Renal pelvis (tissue), 4 donors: ENCODE data around the gene IL12RB1. TPM values are rescaled to one million over a fixed set of nuclear protein-coding genes. Genes with fewer than 3 reads are reported as not detected.

Experiments
- DNase-seq: peaks from one replicate; pipeline ENCODE4 v3.0.0-alpha.2; 2013
- polyA plus RNA-seq, 3 donors: library from polyadenylated mRNA; unstranded; fragments of 120-200 nt; gene quantifications; one replicate each; pipeline ENCODE4 v1.2.1, GENCODE V29; 2013; ENCODE audit not compliant: insufficient read length in 3 of 3

IL12RB1 gene
- polyA plus RNA-seq, 3 donors = 0.18 to 0.27 (median 0.24) TPM

- DNase-seq = no peak
Measured at GRCh38 chr19:18009412-18010066, 77.2 kb downstream of the IL12RB1 start.

Other genes with a start within 250 kb of the IL12RB1 start
- 1 to 10 TPM; 3.2 to 5.0 (median 3.8) TPM for gene JAK3, start 239.0 kb downstream of the IL12RB1 start, polyA plus RNA-seq
- gene RPL18A, start 227.0 kb downstream of the IL12RB1 start, polyA plus RNA-seq = 1,000 to 10,000 TPM; 1,096 to 1,423 (median 1,285) TPM
- under 1 TPM in 2 of 3 donors, not detected in 1; 0.06 to 0.09 TPM for gene SLC5A5, start 215.0 kb downstream of the IL12RB1 start, polyA plus RNA-seq
- 10 to 100 TPM; 69.1 to 95.5 (median 76.6) TPM for gene CCDC124, start 153.9 kb downstream of the IL12RB1 start, polyA plus RNA-seq
- gene KCNN1, start 119.8 kb downstream of the IL12RB1 start, polyA plus RNA-seq = 1 to 10 TPM; 5.1 to 8.6 (median 7.4) TPM
- 1 to 10 TPM; 3.9 to 4.7 (median 4.0) TPM for gene ARRDC2, start 78.8 kb downstream of the IL12RB1 start, polyA plus RNA-seq
- 1 to 10 TPM; 5.7 to 8.3 (median 7.5) TPM for gene MAST3, start 10.8 kb upstream of the IL12RB1 start, polyA plus RNA-seq
- 10 to 100 TPM; 27.2 to 39.0 (median 28.4) TPM for gene PIK3R2, start 66.2 kb upstream of the IL12RB1 start, polyA plus RNA-seq
- gene IFI30, start 86.9 kb upstream of the IL12RB1 start, polyA plus RNA-seq = 10 to 100 TPM; 11.5 to 16.9 (median 12.6) TPM
- gene MPV17L2, start 106.3 kb upstream of the IL12RB1 start, polyA plus RNA-seq = 10 to 100 TPM; 11.1 to 11.7 (median 11.1) TPM
- gene RAB3A, start 117.1 kb upstream of the IL12RB1 start, polyA plus RNA-seq = 1 to 10 TPM; 5.2 to 5.5 (median 5.2) TPM
- under 1 TPM; 0.77 to 0.82 (median 0.78) TPM for gene PDE4C, start 139.5 kb upstream of the IL12RB1 start, polyA plus RNA-seq
- 10 to 100 TPM in 2 of 3 donors, 1 to 10 TPM in 1; 6.5 to 13.0 (median 12.5) TPM for gene IQCN, start 187.5 kb upstream of the IL12RB1 start, polyA plus RNA-seq
- 100 to 1,000 TPM in 1 of 3 donors, 10 to 100 TPM in 2; 65.8 to 114 (median 73.7) TPM for gene JUND, start 194.7 kb upstream of the IL12RB1 start, polyA plus RNA-seq
- 100 to 1,000 TPM; 102 to 129 (median 114) TPM for gene LSM4, start 236.1 kb upstream of the IL12RB1 start, polyA plus RNA-seq